GM21526 (cell line): ENCODE data around the gene DAGLA.

Experiments
- ATAC-seq: cut with Tn5 transposase; IDR thresholded peaks from one replicate; pipeline ENCODE4 v1.9.1; 2021; ENCODE audit warnings: moderate library complexity; ENCODE audit not compliant: unreplicated experiment, low FRiP score

DAGLA gene

DNA sequence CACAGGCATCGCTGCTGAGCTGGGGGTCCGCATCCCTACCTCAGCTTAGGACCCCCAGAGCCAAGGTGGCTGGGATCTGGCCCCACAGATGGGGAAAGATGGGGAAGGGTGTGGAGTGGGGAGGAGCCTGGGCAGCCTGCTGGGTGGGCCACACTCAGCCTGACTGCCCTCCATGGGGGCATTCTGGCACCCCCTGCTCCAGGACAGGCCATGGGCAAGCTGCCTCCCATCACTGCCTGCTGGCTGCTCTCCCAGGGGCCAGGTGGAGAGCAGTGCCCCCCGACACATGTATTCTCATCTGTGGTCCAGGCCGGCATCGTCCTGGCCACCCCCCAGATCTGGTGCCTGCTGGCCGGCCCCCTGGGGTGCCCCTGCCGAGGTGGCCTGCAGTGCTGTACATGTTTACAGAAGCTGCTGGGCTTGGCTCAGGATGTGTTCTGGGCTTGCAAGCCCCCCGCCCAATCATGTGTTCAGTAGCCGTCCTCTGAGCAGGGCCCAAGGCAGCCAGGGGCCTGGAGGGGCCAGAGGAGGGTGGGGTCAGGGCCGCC is 64.5 kb downstream of the DAGLA start:
- no peak for ATAC-seq

- no peak for ATAC-seq
Measured at GRCh38 chr11:61745781-61746441, 65.7 kb downstream of the DAGLA start.

DNA sequence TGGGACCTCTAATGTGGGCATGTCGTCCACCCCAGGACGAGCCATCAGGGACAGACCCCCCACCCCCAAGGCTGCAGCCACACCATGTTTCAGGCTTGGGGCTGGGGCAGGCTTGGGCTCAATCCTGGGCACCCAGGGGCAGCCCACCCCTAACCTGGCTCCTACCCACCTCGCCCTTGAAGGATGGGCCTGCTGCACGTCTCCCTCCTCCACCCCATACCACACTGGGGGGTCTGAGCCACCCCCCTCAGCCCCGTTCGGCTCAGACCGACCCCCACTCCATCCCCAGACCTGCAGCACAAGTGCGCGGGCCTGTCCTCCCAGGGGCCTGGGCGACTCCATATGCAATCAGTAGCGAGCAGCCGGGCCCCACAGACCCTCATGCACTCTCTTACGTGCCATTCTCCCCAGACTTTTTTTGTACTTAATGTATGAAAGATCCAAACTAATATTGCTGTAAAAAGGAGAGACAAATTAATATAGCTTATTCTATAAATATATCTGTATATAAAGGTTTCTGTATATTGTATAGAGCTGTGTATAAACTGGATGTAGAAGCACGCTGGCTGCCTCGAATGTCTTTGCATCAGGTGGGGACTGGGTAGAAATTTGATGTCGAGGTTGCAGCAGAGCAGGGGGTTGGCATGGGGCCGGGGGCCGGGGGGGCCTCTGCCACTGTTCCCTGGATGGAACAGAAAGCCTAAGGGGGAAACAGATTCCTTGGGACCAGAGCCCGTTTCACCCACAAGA is 66.4 kb downstream of the DAGLA start:
- ATAC-seq: no peak

GRCh38 chr11:61747192-61747966 is 67.2 kb downstream of the DAGLA start:
- peak; percentile 60 for ATAC-seq

- ATAC-seq: no peak
Measured at GRCh38 chr11:61747967-61748285, 67.7 kb downstream of the DAGLA start.

DNA sequence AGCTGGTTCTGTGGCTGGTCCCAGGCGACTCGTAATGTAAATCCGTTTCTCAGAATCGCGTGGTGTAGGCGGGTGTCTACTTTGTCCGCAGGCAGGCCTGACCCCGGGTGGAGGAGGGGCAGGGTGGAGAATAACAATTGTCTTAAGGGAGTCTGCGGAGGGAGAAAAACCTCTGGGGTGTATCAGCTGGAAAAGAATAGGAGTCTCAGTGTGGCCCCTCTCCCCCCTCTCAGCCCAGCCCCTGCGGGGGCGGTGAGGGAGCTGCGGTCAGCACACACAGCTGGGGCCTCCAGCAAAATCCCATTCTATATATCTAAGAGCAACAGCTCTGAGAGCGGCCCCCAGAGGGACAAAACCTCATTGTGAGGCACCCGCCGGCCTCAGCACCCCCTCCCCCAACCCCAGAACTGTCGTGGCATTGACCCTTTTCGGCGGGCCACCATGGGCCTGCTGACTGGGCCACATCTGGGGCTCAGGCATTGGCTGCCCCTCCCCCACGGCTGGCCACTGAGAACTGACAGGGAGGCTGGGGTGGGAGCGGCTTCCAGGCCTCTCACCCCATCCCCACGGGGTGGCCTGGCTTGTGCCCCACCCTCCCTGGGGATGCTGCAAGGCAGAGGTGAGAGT is 69.5 kb downstream of the DAGLA start:
- no peak for ATAC-seq

- no peak for ATAC-seq
Measured at GRCh38 chr11:61750631-61751273, 70.6 kb downstream of the DAGLA start.

GRCh38 chr11:61751384-61751783 is 71.2 kb downstream of the DAGLA start:
- ATAC-seq: no peak

- ATAC-seq: no peak
Measured at GRCh38 chr11:61752117-61752924, 72.1 kb downstream of the DAGLA start, which contains the start of gene MYRF. Gene MYRF, plus strand, starts transcription at chr11:61752636. Its CDS starts 109 bp downstream, at chr11:61752745.

DNA sequence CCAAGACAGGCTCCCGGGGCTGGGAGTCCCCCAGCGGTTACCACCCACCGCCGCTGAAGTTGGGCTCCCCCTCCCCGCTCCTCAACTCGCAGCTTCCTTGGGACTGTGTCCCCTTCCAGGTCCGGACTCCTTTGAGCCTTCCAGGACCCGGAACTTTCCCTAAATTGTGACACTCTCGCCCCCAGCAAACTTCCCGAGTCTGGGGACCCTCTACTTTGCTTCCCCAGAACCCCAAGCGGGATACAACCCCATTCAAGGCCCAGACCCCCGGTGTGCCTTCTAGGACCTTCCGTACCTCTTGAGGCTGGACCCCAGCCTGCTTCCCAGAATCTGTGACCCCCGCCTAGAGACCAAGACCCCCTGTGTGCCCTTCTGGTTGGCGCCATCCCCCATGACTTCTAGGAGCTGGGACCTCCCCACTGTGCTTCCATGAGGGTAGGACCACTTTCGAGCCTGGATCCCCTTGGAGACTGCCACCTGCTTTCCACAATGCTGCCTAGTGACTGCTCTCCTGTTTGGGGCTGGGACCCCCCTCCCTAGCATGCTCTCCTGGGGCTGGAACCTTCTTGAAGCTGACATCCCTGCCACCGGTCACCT is 72.8 kb downstream of the DAGLA start:
- no peak for ATAC-seq

- no peak for ATAC-seq
Measured at GRCh38 chr11:61753672-61754071, 73.5 kb downstream of the DAGLA start.

DNA sequence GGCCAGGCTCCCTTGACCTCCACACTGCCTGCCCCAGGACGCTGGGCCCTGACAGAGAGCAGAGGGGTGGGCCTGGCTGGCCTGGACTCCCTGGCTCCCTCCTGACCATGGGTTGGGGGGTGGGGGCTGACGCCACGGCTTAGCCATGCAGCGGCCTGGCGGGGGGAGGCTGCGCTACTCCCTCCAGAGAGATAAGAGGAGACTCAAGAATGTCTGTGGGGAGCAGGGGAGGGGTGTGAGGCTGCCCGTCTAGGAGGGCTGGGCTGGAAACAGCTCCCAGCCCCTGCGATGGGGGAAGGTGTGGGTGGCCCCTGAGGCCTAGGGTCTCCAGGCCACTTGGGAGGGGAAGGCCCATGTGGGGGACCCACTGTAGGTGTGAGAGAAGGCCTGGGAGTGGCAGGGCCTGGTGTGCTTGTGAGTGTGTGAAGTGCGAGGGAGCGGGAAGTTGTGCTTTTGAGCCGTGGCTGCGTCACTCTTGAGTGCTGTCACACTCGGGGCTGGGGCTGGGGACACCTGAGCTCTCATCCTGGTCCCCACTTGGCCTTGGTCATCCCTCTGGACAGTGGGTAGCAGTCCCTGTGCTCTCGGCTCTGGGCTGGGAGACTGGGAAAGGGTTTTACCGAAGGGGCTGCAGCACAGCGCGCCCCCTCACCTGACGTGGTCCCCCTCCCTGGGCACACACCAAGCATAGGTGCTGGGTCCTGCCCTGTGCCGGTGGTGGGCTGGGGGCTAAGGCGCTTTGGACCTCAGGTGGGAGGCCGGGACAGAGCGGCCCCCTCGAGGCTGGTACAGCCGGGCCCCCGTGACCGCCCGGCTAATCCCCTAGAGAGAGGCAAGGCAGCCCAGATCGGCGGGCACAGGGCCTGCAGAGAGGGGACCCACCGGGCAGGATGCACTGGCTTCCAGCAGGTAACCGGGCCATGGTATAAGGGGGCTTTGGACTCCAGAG is 74.6 kb downstream of the DAGLA start:
- no peak for ATAC-seq

DNA sequence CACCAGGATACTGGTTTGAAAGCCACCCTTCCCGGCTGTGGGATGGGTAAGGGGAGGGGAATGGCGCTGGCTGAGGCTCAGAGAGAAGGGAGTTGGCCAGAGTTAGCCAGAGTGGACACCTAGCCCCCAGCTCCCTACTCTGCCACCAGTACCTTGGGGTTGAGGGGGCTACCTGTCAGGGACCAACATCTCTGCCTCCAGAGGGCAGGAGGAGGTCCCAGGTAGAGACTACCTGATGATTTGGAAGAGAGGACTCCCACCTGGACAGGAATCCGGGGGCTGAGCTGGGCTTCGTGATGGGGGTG is 75.9 kb downstream of the DAGLA start:
- no peak for ATAC-seq

DNA sequence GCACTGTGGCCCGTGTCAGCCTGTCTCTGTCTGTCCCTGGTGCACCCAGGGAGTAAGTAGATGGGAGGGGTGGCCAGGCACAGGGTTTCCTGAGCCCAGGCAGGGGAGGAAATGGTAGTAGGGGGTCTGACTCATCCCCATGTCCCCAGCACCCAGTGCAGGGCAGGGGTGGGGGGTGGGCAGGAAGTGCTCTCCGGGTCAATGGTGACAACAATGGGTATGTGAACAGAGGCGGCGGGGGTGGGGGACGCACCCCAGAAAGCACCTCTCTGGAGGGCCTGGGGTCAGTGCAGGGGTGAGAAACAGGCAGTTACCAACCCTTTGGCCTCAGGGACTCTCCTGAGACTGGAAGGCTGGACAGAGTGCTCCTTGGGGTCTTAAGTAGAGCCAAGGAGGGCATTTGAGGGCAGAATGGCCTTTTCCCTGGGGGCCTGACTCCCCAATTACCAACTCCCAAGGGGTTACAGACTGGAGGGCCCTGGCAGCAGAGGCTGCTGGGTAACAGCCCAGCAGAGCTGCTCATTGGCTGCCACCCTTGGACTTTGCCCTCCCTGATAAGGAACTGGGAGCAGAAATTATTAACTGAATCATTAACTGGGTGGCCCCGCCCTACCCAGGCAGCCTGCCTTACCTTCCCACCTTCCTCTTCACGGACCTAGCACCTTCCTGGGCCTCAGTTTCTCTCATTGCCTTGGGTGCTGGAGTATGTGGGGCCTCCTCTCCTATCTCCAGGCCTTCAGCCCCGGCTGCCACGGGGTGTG is 76.4 kb downstream of the DAGLA start:
- no peak for ATAC-seq

- ATAC-seq: no peak
Measured at GRCh38 chr11:61757213-61757862, 77.1 kb downstream of the DAGLA start.

DNA sequence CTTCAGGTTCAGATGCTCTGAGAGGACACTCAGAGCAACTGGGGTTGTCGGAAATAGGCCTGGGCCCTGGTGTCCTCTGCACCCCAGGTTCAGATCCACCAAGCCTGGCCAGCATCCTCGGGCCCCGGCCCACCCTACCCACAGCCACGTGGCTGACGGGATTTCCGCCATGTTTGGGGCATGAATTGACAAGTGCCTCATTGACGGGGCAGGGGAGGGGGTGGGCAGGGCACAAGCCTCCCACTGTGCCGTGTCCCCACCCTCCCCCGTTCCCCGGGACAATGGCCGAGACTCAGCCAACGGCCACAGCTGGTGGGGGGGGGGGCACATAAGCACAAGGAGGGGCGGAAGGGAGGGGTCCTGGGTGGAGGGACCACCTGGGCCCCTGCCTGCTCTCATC is 80.8 kb downstream of the DAGLA start:
- no peak for ATAC-seq
